Central memory CD8-positive, alpha-beta T cell (primary cell): ENCODE measurements around the gene GIGYF1.
"Not testable (repeated sequence)": the region's sequence is repeated elsewhere in the genome, so short reads cannot be mapped to it uniquely, and the experiment has no call there.

ENCODE experiments used
- ATAC-seq: fragments of 150-1000 bp; cut with Tn5 transposase; replicated peaks from 2 replicates; pipeline ENCODE4 v1.10.0; 2022; ENCODE audit warnings: mild to moderate bottlenecking, moderate FRiP score, moderate number of reproducible peaks; ENCODE audit not compliant: poor library complexity, severe bottlenecking; ENCODE audit errors: extremely low read depth
- DNase-seq, 2 donors: peaks; one replicate each; pipeline ENCODE4 v3.0.0; 2021; ENCODE audit warnings: low spot score in 2 of 2
- H3K27ac Mint-ChIP-seq: one replicate; pipeline ENCODE4 v1.8.0; 2022; ENCODE audit warnings: low read depth, mild to moderate bottlenecking, moderate library complexity, mixed read lengths
- H3K27me3 Mint-ChIP-seq: one replicate; pipeline ENCODE4 v1.8.0; 2022; ENCODE audit warnings: mixed read lengths
- H3K36me3 Mint-ChIP-seq: one replicate; pipeline ENCODE4 v1.8.0; 2022; ENCODE audit warnings: mild to moderate bottlenecking, moderate library complexity, mixed read lengths; ENCODE audit not compliant: insufficient read depth
- H3K4me1 Mint-ChIP-seq: one replicate; pipeline ENCODE4 v1.8.0; 2022; ENCODE audit warnings: mixed read lengths
- H3K4me3 Mint-ChIP-seq: one replicate; pipeline ENCODE4 v1.8.0; 2022; ENCODE audit warnings: mild to moderate bottlenecking, moderate library complexity, mixed read lengths
- H3K9me3 Mint-ChIP-seq: one replicate; pipeline ENCODE4 v1.8.0; 2022; ENCODE audit warnings: mixed read lengths

The GIGYF1 gene, protein sequence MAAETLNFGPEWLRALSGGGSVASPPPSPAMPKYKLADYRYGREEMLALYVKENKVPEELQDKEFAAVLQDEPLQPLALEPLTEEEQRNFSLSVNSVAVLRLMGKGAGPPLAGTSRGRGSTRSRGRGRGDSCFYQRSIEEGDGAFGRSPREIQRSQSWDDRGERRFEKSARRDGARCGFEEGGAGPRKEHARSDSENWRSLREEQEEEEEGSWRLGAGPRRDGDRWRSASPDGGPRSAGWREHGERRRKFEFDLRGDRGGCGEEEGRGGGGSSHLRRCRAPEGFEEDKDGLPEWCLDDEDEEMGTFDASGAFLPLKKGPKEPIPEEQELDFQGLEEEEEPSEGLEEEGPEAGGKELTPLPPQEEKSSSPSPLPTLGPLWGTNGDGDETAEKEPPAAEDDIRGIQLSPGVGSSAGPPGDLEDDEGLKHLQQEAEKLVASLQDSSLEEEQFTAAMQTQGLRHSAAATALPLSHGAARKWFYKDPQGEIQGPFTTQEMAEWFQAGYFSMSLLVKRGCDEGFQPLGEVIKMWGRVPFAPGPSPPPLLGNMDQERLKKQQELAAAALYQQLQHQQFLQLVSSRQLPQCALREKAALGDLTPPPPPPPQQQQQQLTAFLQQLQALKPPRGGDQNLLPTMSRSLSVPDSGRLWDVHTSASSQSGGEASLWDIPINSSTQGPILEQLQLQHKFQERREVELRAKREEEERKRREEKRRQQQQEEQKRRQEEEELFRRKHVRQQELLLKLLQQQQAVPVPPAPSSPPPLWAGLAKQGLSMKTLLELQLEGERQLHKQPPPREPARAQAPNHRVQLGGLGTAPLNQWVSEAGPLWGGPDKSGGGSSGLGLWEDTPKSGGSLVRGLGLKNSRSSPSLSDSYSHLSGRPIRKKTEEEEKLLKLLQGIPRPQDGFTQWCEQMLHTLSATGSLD (N-terminal part only)

DNA sequence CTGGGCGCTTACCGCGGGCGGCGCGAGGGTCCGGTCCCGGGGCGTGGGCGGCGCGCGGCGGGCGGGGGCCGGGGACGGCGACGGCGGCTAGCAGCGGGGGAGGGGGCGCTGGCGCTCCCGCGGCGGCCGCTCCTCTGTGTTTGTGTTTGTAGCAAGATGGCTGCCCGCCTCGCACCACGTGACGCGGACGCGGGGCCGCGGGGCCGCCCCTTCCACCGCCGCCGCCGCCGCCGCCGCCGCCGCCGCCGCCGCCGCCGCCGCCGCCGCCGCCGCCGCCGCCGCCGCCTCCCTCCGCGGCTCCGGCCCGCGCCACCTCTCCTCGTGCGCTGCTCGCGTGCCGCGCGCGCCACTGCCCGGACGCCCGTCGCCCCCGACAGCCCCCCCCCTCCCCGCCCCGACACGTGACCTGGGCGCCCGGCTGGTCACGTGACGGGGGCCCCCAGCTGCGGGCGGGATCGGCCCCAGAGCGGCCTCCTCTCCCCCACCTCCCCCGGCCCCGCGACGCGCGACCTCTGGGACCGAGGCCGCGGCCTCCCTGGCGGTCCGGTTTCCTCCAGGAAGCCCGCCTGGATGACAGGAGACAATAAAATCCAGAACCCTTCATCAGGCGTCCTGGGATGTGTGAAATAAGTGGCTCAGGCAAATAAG lies at the start of gene GIGYF1:
TSS of gene GIGYF1 (minus strand) at position 153 of the 648 bp plus-strand sequence. CDS start 6,012 bp downstream, outside the sequence.
- DNase-seq (no peak), ATAC-seq (peak; percentile 69)
- Mint-ChIP-seq H3K9me3 (no peaks in the 10 kb centered on the region), H3K36me3 (peaks cover 11% of the 10 kb centered on the region), H3K27ac (peak within 1 kb of the TSS; percentile 95), H3K4me3 (peak within 1 kb of the TSS; percentile 99), H3K4me1 (peaks cover 23% of the 10 kb centered on the region), H3K27me3 (peaks cover 1% of the 10 kb centered on the region)

DNA sequence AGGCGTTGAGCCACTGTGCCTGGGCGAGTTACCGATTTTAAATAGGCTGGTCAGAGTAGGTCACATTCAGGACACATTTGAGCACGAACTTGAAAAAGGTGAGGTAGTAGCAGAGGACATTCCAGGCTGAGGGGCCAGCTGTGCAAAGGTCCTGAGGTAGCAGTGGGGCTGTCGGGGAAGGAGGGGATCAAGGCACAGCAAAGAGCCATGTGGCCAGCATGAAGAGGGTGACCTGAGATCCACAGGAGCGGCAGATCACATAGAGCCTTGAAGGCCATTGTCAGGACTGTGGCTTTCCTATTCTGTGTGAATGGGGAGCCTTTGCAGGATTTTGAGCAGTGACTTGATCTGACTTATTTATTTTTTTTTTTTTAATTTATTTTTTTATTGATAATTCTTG lies 45.9 kb upstream of the GIGYF1 start:
- Mint-ChIP-seq H3K9me3 (no peaks in the 10 kb centered on the region), H3K36me3 (peaks cover 2% of the 10 kb centered on the region), H3K4me3 (no peak overlapping the region), H3K27ac (no peak overlapping the region), H3K4me1 (no peaks in the 10 kb centered on the region), H3K27me3 (peaks cover 14% of the 10 kb centered on the region)
- DNase-seq (no peak), ATAC-seq (no peak)

DNA sequence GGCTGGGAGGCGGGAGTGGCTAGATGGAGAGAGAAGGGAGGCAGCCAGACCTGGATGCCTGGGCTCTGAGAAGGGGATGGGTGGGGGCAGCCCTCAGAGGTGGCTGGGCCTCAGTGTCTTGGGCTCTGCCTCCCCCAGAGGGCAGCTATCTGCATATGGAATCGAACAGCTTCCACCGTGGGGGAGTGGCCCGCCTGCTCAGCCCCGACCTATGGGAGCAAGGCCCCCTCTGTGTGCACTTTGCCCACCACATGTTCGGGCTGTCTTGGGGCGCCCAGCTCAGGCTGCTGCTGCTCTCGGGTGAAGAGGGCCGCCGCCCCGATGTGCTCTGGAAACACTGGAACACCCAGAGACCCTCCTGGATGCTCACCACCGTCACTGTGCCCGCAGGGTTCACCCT lies 42.6 kb upstream of the GIGYF1 start:
- H3K9me3 Mint-ChIP-seq: no peaks in the 10 kb centered on the region
- no peak overlapping the region for H3K27ac Mint-ChIP-seq
- no peak overlapping the region for H3K4me3 Mint-ChIP-seq
- H3K27me3 Mint-ChIP-seq: peaks cover 10% of the 10 kb centered on the region
- ATAC-seq (no peak), DNase-seq (no peak)
- H3K36me3 Mint-ChIP-seq: no peaks in the 10 kb centered on the region
- no peaks in the 10 kb centered on the region for H3K4me1 Mint-ChIP-seq

DNA sequence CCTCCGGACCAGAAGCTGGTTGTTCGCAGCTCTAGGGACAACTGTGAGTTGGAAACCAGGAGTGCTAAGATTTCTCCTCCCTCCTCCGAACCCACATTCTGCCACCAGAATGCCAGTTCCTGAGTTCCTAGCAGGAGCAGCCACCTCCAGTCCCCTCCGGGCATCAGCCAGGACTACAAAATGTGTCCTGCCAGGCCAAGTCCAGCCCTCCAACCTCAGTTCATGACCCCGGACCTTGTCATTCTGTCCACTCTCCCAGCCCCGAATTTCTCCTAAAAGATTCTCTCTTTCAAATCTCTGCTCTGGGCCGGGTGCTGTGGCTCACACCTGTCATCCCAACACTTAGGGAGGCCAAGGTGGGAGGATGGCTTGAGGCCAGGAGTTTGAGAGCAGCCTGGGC lies 41.7 kb upstream of the GIGYF1 start:
- no peak overlapping the region for H3K27ac Mint-ChIP-seq
- peaks cover 10% of the 10 kb centered on the region for H3K27me3 Mint-ChIP-seq
- no peaks in the 10 kb centered on the region for H3K36me3 Mint-ChIP-seq
- no peak overlapping the region for H3K4me3 Mint-ChIP-seq
- no peaks in the 10 kb centered on the region for H3K9me3 Mint-ChIP-seq
- H3K4me1 Mint-ChIP-seq: no peaks in the 10 kb centered on the region
- ATAC-seq (no peak), DNase-seq (no peak)

DNA sequence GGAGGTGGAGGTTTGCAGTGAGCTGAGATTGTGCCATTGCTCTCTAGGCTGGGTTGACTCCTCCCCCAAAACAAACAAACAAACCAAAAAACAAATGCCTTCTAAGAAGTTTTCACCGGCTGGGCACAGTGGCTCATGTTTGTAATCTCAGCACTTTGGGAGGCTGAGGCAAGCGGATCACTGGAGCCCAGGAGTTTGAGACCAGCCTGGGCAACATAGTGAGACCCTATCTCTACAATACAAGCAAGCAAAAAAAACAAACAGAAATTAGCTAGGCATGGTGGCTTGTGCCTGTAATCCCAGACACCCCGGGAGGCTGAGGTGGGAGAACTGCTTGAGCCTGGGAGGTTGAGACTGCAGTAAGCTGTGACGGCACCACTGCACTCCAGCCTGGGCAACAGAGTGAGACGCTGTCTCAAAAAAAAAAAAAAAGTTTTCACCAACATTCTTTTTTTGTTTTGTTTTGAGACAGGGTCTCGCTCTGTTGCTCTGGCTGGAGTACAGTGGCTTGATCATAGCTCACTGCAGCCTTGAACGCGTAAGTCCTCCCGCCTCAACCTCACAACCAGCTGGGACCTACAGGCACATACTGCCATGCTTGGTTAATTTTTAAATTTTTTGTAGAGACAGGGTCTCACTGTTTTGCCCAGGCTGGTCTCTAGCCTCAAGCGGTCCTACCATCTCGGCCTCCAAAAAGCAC lies 38.0 kb upstream of the GIGYF1 start:
- DNase-seq: no peak
- H3K4me1 Mint-ChIP-seq: no peaks in the 10 kb centered on the region
- no peaks in the 10 kb centered on the region for H3K36me3 Mint-ChIP-seq
- H3K4me3 Mint-ChIP-seq: no peak overlapping the region
- H3K27me3 Mint-ChIP-seq: peaks cover 29% of the 10 kb centered on the region
- ATAC-seq: no peak
- H3K27ac Mint-ChIP-seq: no peak overlapping the region
- no peaks in the 10 kb centered on the region for H3K9me3 Mint-ChIP-seq

DNA sequence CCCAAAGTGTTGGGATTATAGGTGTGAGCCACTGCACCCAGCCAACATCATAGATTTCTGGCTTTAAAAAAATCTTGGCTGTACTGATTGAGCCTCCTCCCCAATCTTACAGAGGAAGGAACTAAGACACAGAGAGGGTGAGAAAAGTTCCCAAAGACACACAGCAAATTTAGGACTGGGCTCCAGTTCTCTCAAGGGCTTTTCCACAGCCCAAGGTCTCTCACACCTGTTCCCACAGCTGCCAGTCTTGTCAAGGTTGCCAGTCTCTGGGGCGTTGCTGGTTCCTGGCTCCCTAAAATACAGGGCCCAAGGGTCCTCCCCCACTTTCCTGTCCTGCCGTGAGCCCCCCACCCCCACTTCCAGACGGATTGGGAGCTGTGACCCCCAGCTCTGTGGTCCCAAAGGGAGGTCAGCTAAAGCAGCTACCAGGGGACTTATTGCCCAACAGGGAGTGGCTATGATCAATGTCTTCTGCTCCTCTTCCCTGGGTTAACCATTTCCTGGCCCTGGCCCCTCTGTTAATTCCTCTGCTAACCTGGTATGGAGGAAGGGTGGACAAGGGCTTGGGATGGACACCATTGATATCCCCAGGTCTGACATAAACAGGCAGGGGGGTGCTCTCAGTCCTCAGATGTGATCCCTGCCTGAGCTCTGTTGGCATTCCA lies 36.2 kb upstream of the GIGYF1 start:
- Mint-ChIP-seq H3K4me3 (no peak overlapping the region), H3K27me3 (peaks cover 30% of the 10 kb centered on the region), H3K9me3 (no peaks in the 10 kb centered on the region), H3K36me3 (no peaks in the 10 kb centered on the region), H3K4me1 (peaks cover 1% of the 10 kb centered on the region), H3K27ac (no peak overlapping the region)
- ATAC-seq (no peak), DNase-seq (no peak)

DNA sequence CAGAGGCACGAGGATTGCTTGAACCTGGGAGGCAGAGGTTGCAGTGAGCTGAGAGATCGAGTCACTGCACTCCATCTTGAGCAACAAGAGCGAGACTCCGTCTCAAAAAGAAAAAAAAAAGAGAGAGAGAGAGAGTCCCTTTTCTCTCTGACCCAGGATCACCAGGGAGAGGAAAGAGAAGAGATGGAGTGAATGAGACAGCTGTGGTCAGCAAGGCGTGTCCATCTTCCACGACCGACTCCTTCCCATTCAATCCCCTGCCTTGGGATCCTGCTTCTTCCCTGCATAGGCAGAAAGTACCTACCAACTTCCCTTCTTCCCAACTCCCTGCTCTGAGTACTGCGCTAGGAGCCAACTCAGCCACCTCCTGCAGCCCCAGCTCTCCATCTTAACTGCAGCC lies 34.1 kb upstream of the GIGYF1 start:
- no peaks in the 10 kb centered on the region for H3K36me3 Mint-ChIP-seq
- DNase-seq: no peak
- H3K27me3 Mint-ChIP-seq: peaks cover 31% of the 10 kb centered on the region
- no peaks in the 10 kb centered on the region for H3K9me3 Mint-ChIP-seq
- no peak for ATAC-seq
- peaks cover 6% of the 10 kb centered on the region for H3K4me1 Mint-ChIP-seq
- no peak overlapping the region for H3K27ac Mint-ChIP-seq
- no peak overlapping the region for H3K4me3 Mint-ChIP-seq

DNA sequence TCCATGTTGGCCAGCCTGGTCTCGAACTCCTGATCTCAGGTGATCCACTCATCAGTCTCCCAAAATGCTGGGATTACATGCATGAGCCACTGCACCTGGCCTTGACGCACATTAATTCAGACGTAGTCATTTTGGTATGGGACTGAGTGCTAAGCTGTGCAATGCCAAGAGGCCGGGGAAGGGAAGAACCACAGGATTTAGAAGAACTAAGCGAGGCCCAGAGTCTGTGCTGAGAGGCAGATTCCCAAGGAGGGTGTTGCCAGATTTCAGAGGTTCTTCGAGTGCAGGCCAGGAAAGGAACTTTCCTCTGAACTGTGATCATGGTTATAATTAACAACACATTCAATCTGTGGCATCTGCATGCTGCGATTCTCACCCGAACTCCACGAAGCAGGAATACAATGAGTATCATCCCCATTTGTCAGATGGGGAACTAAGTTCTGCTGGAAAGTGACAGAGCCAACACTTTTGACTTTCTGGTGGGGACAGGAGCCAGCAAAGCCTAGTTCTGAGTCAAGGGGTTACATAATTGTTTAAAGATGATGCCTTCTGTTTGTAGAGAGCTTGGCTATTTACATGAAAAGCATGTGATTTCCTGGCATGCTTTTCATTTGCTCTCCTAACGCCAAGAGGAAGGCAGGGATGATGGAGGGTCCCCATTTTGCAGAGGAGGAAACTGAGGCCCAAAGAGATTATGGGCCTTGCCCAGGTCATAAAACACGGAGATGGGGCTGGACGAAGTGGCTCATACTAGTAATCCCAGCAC lies 33.1 kb upstream of the GIGYF1 start:
- DNase-seq (no peak), ATAC-seq (no peak)
- no peaks in the 10 kb centered on the region for H3K36me3 Mint-ChIP-seq
- peaks cover 41% of the 10 kb centered on the region for H3K27me3 Mint-ChIP-seq
- H3K4me1 Mint-ChIP-seq: peaks cover 6% of the 10 kb centered on the region
- H3K27ac Mint-ChIP-seq: no peak overlapping the region
- H3K9me3 Mint-ChIP-seq: no peaks in the 10 kb centered on the region
- H3K4me3 Mint-ChIP-seq: no peak overlapping the region

DNA sequence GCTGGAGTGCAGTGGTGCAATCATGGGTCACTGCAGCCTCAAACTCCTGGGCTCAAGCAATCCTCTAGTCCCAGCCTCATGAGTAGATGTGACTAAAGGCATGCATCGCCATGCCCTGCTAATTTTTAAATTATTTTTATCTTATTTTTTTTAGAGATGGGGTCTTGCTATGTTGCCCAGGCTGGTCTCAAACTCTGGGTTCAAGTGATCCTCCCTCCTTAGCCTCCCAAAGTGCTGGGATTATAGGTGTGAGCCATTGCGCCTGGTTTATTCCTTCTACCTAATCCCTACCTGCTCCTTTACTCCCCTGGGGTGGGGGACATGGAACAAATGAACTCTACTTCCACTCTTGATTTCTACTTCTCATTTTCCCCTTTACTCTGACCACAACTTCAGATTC lies 30.3 kb upstream of the GIGYF1 start:
- not testable (repeated sequence) for H3K9me3 Mint-ChIP-seq, H3K4me3 Mint-ChIP-seq, H3K4me1 Mint-ChIP-seq, ATAC-seq, H3K27ac Mint-ChIP-seq, DNase-seq, H3K36me3 Mint-ChIP-seq
- H3K27me3 Mint-ChIP-seq: peaks cover 63% of the 10 kb centered on the region

DNA sequence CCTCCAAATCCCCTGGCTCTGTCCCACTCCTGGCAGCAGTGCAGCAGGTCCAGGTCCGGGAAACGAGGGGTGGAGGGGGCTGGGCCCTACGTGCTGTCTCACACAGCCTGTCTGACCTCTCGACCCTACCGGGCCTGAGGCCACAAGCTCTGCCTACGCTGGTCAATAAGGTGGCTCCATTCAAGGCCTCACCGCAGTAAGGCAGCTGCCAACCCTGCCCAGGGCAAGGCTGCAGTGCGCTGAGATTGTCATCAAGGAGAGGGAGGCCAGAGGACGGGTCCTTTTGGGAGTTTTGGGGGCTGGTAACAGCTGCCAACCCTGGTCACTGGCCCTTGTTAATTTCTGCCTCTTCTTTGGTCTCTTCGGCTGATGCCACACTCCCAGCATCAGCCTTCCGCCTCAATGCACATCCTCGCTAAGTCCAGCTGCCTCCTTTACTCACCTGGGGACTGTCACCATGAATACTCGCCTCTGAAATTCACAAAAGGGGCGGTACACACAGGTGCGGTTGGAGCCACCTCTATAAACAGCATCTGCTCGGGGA lies 29.8 kb upstream of the GIGYF1 start:
- no peak overlapping the region for H3K4me3 Mint-ChIP-seq
- no peak overlapping the region for H3K27ac Mint-ChIP-seq
- peaks cover 6% of the 10 kb centered on the region for H3K4me1 Mint-ChIP-seq
- ATAC-seq (no peak), DNase-seq (no peak)
- H3K27me3 Mint-ChIP-seq: peaks cover 67% of the 10 kb centered on the region
- no peaks in the 10 kb centered on the region for H3K9me3 Mint-ChIP-seq
- no peaks in the 10 kb centered on the region for H3K36me3 Mint-ChIP-seq
